Midbrain (tissue), 1 donor: ENCODE results near the gene BCL2L1.
"Not testable (repeated sequence)": the region's sequence is repeated elsewhere in the genome, so short reads cannot be mapped to it uniquely, and the experiment has no call there.

ENCODE experiments used
- DNase-seq: peaks from one replicate; lab custom pipeline; 2025; lab: John Stamatoyannopoulos, UW

Gene BCL2L1

GRCh38 chr20:31674895-31675827 is 47.5 kb downstream of the BCL2L1 start:
- peak; percentile 47 for DNase-seq

- DNase-seq: no peak
These were observed 48.7 kb downstream of the BCL2L1 start for GRCh38 chr20:31673943-31674463.

GRCh38 chr20:31673435-31673834 is 49.2 kb downstream of the BCL2L1 start:
- no peak for DNase-seq

GRCh38 chr20:31671324-31671723 is 51.3 kb downstream of the BCL2L1 start:
- no peak for DNase-seq

- DNase-seq: peak; percentile 90
These were observed 52.1 kb downstream of the BCL2L1 start for GRCh38 chr20:31670371-31671228.

GRCh38 chr20:31669876-31670275 is 52.8 kb downstream of the BCL2L1 start:
- no peak for DNase-seq

GRCh38 chr20:31668944-31669343 is 53.7 kb downstream of the BCL2L1 start:
- DNase-seq: not testable (repeated sequence)

- DNase-seq: no peak
These were observed 55.1 kb downstream of the BCL2L1 start for GRCh38 chr20:31667315-31668285.

GRCh38 chr20:31666258-31667042 is 56.2 kb downstream of the BCL2L1 start:
- peak; percentile 39 for DNase-seq

GRCh38 chr20:31665753-31666152 is 56.9 kb downstream of the BCL2L1 start:
- DNase-seq: no peak

- DNase-seq: no peak
These were observed 57.8 kb downstream of the BCL2L1 start for GRCh38 chr20:31664696-31665354.

GRCh38 chr20:31663838-31664695 is 58.6 kb downstream of the BCL2L1 start:
- DNase-seq: peak; percentile 57

GRCh38 chr20:31663524-31663837 is 59.2 kb downstream of the BCL2L1 start:
- DNase-seq: no peak

- no peak for DNase-seq
These were observed 60.3 kb downstream of the BCL2L1 start for GRCh38 chr20:31662372-31662854.

GRCh38 chr20:31661625-31662371 is 60.9 kb downstream of the BCL2L1 start:
- peak; percentile 84 for DNase-seq

GRCh38 chr20:31654534-31654933 is 68.1 kb downstream of the BCL2L1 start:
- no peak for DNase-seq

- no peak for DNase-seq
These were observed 69.1 kb downstream of the BCL2L1 start for GRCh38 chr20:31653561-31653960.

GRCh38 chr20:31652917-31653396 is 69.7 kb downstream of the BCL2L1 start:
- DNase-seq: no peak
